HG02763 (cell line): ENCODE measurements around the gene DIS3L.
"Not testable (repeated sequence)": the region's sequence is repeated elsewhere in the genome, so short reads cannot be mapped to it uniquely, and the experiment has no call there.

Experiments used
- ATAC-seq: cut with Tn5 transposase; IDR thresholded peaks from one replicate; pipeline ENCODE4 v1.9.1; 2021; ENCODE audit warnings: mild to moderate bottlenecking, moderate library complexity; ENCODE audit not compliant: unreplicated experiment

Gene DIS3L

DNA sequence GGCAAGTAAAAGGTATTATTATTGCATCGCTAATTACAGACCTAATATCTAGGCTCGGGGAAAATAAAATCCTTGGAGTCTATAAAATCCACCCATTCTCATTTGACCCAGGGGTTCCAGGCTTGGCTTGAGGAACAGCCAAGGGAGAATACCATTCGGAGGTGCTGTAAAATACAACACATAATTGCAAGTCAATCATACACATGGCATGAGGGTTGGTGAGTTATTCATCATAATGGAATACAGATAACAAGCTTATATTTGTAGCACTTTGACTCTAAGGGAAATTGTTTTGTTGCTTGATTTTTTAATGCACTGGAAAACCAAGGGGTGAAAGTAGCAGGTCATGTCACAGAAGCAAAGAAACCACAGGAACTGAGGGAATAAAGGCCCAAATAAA, 16.8 kb upstream of the DIS3L start:
- no peak for ATAC-seq

DNA sequence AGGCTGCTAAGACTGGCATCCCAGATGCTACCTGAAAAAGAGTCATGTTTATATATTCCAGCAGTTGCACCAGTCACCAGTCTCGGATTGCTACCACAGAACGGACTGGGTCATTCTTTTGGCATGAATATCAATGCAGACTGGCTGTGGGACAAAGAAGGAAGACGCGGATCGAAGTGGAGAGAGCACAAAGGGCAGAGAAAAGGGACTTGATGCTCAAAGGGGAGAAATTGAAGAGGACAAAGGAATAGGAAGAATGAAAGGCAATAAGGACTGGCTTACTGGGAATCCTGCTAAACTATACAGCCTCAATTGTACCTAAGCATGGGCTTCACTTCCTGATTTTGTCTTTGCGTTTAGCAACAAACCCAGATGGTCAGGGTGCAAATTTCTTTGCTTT, 15.3 kb upstream of the DIS3L start:
- ATAC-seq, result no peak

GRCh38 chr15:66278671-66279070, 14.7 kb upstream of the DIS3L start:
- ATAC-seq, result no peak

DNA sequence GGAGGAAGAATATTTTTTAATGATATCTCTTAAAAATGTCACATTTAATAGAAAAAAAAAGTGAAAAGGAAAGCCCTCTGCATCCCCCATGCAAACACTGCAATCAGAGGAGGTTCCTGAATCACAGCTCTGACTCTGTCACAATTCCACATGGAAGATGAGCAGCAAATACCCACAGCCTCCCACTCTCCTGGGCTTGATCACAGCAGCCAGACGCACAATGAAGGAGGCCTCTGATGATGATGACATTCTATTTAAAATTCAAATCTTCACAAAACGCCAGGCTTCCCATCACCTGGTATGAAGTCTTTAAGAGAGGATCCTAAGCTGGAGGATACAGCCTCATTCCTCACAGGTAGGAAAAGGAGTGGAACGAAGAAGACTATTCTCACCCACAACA, 9.1 kb upstream of the DIS3L start:
- ATAC-seq, result no peak

GRCh38 chr15:66285533-66286280, 7.7 kb upstream of the DIS3L start:
- no peak for ATAC-seq

- no peak for ATAC-seq
Observed at GRCh38 chr15:66287461-66288057, 5.8 kb upstream of the DIS3L start.

GRCh38 chr15:66288093-66288492, 5.3 kb upstream of the DIS3L start:
- no peak for ATAC-seq

DNA sequence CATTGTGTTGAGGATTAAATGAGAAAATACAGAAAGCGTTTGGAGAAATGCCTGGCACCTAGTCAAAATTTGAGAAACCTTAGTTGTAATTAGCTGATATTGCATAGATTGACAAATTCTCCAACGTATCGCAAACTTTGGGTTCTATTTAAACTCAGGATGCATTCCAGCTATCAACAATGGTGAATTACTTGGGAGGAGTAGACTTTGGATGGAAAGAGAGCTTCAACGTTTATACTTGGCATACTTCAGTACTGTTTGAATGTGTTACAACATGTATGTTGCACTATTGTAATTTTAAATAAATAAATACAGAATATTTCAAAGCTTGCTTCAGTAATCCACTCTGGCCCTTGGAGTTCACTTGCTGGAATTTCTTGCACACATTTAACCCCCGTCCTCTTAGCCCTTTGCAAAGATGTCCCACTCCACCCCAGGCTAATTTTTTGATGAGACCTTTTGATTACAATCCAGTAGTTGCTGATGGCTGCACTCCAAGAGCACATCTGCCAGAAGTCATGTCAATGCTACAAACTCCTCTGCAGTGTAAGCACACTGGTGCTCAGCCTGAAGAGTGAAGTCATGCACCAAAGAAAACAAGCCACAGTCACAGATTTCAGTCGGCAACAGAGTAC, 4.7 kb upstream of the DIS3L start:
- ATAC-seq, result no peak

GRCh38 chr15:66290007-66290406, 3.4 kb upstream of the DIS3L start:
- ATAC-seq, result no peak

DNA sequence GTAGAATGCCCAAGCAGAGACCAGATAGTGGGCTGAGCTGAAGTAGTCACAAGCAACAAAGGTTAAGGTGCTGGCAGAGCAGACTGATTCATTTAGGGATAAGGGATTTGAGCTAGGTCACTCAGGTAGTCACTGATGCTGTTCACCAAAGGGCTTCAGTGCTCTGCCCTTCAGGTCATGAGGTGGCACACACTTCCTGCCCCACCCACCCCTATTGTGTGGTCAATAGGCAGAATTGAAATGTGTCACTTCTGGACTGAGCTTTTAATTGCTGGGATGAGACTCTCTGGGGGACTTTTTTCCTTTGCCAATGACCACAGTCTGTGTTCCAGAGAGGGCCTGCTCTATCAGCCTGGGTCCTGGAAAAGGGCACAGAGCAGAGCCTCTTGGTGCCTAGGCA, 2.9 kb upstream of the DIS3L start:
- ATAC-seq, result no peak

- ATAC-seq, result no peak
Observed at GRCh38 chr15:66291816-66292570, 1.4 kb upstream of the DIS3L start.

GRCh38 chr15:66292571-66293418, 573 bp upstream of the DIS3L start:
- ATAC-seq, result no peak

DNA sequence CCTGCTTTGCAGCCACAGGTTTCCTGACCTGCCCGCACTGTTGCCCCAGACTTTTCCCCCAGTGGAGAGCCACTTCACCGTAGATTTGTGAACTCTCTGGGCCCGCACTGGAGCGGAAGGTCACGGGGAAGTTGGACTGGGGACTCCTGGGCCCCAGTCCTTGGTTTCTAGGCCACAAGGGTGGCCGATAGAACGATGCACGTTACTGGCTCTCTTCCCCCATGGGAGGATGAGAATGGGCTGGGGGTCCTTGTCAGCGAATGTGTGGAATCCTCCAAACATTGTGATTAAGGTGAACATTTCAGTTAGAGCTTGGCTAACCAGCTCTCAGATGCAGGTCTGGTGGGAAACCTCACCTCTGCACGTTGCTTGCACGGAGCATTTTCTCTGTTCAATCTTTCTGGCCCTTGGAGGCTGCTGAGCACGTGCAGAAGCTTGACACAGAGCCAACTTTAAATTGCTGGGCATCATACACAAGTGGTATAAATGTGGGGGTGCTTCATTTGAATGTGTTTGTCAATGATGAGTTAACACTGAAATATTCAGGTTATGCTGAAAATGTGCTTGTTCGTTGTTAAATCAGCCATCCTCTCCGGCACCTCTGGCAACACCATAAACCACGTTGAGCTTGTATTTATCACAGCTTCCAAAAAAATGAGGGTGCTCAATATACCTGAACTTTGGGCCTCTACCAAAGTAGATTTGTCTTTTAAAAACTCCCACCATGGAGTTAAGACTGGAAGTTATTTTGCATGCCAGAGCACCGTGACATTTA, 976 bp downstream of the DIS3L start:
- ATAC-seq, result no peak

DNA sequence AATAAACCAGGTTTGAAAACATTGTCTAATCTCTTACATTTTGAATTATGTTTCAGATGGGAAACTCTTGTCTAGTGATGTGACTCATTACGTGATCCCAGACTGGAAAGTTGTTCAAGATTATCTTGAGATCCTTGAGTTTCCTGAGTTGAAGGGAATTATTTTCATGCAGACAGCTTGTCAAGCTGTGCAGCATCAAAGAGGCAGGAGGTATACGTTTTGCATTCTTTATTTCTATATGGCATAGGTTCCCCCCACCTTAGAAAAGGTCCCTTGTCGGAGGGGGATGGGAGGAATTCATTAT, 1.5 kb downstream of the DIS3L start:
- ATAC-seq, result no peak

DNA sequence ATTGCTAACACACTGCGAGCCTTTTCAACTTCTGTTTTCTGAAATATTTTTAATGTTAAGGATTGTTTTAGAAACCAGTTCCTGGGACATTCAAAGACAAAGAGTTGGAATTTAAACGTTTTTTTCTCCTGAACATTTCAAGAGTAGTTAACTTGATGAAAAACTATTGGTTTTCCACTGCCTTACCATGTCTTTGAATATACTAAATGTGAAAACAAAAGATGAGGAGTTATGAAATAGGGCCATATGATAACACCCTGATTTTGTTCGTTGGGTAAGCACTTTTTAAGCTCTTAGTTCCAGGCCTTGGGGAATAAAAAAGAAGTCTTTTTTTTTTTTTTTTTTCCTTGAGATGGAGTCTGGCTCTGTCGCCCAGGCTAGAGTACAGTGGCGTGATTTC, 2.8 kb downstream of the DIS3L start:
- no peak for ATAC-seq

- ATAC-seq, result no peak
Observed at GRCh38 chr15:66298803-66299251, 5.5 kb downstream of the DIS3L start.

- ATAC-seq, result no peak
Observed at GRCh38 chr15:66302489-66303278, 9.3 kb downstream of the DIS3L start.

GRCh38 chr15:66304425-66304824, 11.1 kb downstream of the DIS3L start:
- ATAC-seq, result not testable (repeated sequence)

GRCh38 chr15:66306381-66306780, 13.0 kb downstream of the DIS3L start:
- ATAC-seq, result no peak
